Stimulated activated CD8-positive, alpha-beta memory T cell treated with anti-CD3 and anti-CD28 coated beads, Interleukin-7, amount 100 ng/mL, for 1 hour (primary cell): Measurements from ENCODE around the gene HOXA5.

ENCODE experiments used
- DNase-seq, 2 donors: peaks; one replicate each; pipeline ENCODE4 v3.0.0-alpha.2; 2020; ENCODE audit warnings: low read depth in 2 of 2

The HOXA5 gene

DNA sequence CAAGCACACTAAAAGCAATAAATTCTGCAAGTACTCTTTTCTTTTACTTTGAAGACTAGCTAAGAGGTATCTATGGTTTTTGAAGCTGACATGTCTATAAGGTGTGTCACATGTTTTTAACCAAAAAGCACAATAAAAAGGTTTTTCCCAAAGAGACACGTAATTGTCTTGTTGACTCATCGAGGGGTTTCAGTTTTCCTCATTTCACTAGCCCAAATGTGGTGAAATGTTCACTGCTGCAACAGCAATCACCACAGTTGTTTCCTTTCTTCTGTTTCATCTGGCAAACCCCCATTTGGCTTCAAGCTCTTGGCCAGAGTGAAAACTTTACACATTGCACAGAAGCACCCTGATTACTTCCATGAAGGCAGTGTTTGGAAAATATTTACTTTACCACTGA is 9.1 kb downstream of the HOXA5 start:
- no peak for DNase-seq

DNA sequence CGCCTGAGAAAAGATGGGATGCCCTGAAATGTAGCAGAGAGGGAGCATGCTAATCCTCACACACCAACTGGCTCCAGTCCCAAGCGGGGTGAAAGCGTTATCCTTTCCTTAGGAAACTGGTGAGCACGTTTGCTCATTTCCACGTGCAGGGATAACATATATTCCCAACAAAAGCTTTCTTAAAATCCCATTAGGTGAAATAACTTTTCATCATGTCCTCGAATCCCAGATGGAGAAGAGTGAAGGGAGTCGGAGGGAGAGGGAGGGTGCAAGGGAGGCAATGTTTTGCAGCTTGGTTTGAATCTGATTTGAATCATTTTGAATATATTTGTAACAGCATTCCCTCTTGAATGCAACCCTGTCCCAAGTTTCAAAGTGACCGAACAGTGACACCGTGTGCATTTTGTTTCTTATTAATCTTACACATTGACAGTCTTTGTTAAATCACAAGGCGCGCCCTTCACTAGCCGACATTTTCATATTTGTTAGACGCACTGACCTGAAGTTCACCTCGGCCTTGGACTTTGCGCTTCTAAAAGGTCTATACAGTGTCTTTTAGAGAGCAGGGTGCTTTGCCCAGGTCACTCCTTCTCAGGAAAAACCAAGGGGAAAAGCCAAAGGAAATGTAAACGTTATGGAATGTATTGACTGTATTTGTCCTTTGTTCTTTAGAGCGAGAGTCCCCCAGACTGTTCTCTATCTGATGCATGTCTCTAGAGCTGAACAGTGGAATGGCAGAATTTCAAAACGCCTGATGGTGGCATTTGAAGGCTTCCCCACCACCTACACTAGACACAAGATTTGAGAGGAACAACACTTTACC is 9.9 kb downstream of the HOXA5 start:
- no peak for DNase-seq

DNA sequence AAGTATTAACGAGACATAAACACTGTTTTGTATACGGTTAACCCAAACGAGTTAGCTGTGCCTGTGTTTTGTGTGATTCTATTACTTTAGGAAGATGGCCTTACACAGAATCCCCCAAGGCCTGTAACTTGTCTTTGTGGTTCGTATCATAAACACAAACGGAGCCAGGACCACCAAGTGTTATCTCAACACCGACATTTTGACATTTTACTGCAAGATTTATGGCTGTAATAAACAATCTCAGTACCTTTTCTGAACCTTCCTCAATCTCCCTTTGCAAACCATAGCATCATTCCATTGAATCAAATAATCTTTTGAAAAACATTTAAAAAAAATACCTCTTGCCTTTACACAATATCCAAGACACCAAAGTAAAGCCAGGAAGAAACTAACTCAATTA is 10.5 kb downstream of the HOXA5 start:
- no peak for DNase-seq

DNA sequence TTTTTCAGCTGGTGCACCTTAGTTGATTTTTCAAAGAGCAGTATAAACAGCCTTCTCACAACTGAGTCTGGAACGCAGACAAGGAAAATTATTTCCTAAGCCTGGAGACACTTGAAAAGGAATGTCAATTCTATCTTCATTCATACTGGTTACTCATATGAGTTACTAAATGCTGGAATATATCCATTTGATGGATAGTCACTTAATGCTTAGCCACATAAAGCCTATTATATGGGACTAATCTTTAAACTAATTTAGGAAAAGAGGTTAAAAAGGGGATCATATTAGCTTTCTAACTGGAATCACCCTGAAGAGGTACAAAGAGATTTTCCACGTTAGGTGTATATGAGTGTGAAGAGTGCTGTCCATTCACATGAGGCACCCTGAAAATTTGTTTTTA is 11.3 kb downstream of the HOXA5 start:
- no peak for DNase-seq

DNA sequence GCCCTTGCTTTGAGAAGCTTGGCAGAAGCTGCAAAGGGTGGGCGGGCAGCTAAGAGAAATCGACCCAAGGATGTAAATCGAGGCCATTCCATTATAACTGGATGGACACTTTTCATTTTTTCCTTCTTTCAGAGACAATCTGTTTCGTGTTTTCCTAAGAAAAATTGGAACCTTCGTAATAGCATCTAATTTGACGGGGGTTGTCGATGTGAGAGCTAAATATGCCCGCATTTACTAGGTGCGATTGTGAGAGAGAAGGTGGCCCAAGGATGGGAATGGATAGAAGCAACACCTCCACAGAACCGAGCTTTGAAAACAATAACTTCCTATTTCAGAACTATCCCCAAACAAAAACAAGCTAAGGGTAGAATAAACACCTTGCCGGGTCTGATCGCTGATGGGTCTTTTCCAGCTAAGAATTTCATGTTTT is 12.1 kb downstream of the HOXA5 start:
- DNase-seq: no peak

DNA sequence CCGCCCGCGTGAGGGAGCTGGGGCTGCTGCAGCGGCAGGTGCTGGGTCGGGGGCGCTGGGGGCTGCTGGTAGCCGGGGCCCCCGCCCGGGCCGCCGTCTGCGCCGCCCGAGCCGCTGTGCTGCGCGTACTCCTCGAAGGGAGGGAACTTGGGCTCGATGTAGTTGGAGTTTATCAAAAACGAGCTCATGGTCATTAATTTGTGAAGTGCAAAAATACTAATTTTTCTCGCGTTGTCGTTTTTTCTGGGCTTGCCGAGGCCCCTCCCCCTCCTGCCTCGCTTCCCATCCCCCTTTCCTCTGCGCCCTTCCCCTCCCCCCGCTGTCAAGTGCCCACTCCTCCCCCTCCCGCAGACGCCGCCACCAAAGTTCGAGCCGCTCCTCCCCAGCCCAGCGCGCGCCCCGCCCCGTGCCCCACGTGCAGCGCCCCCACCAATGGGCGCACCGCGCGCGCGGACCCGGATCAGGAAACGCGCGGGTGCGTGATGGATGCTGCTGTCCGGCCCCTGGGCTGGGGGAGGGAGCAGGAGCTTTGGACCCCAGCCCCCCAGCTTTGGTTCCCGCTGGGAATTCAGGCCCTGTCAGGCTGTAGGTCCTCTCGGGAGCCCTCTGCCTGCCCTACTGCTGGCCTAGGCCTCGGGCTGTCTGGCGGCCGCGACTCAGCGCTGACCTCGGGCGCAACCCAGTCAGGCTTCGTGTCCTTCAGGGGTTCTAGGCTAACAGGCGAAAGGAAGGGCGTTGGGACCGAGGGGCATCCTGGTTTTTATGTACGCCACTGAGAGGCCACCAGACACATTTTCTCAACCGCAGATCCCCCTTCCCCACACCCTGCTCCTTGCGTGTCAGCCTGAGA is 12.7 kb downstream of the HOXA5 start, which contains the start of gene HOXA4:
Gene HOXA4 (minus strand): TSS at position 218 of the 850 bp plus-strand sequence. CDS start 24 bp downstream, at position 194.
- DNase-seq: peak; percentile 32 to 40

DNA sequence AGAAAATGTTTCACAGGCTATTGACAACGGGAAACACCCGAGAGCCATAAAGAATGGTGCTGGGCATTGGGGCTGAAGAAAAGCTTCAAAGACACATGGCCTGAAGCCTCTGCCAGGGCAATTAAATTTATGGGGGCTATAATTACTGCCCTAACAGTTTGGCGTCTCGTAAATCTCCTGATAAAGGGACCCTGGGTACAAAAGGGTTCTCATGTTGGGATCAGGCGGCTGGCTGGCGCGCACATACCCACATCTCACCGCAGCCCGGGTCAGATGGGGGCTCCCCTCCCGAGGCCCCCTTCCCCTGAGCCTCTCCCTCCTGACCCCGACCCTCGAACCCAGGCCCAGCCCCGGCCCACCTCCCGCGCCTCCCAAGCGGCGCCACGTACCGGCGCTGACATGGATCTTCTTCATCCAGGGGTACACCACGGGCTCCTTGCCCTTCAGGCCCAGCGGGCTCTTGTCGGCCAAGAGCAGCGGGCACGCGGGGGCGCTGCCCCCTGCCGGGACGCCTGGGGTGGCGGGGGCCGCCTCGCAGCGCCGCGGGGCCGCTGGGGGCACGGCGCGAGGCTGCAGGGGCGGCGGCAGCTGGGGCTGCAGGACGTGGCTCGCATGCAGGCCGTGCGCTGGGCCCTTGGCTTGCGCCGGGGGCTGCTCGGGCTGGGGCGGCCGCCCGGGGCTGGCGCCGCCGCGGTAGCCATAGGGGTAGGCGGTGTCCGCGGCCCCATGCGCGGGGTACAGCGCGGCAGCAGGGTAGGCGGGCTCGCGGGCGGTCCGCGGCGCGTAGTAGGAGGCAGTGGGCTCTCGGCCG is 13.5 kb downstream of the HOXA5 start:
- no peak for DNase-seq

DNA sequence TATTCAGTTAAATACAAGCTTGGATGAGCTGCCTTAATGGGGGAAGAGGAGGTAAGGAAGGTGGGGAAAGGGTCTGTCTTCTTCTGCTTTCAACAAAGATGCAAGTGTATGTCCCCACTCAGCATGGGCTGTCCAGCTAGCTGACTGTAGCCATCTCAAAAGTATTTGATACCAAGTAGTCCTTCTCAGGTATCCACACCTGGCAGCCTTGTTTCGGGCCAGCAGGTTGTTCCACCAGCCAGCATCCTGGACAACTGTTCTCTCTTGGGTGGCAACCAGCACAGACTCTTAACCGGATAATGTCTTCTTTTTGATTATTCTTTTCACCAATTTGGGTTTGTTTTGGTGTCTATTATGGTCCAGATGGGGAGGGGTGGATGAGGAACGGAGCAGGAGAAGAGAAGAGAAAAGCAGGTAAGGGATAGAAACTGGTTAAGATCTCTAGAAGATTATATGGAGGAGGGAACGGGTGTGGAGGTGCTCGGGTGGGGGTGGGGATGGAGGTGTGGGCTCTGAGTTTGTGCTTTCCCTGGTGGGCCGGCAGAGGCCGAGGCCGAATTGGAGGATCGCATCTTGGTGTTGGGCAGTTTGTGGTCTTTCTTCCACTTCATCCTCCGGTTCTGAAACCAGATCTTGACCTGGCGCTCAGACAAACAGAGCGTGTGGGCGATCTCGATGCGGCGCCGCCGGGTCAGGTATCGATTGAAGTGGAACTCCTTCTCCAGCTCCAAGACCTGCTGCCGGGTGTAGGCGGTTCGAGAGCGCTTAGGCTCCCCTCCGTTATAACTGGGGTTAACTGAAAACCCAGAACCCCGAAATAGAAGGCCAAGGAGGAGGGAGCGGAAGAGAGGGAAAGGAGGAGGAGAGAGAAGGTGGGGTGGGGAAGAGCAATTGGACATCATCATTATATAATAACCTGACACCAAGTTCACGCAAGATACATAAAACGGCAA is 14.4 kb downstream of the HOXA5 start:
- DNase-seq: no peak

DNA sequence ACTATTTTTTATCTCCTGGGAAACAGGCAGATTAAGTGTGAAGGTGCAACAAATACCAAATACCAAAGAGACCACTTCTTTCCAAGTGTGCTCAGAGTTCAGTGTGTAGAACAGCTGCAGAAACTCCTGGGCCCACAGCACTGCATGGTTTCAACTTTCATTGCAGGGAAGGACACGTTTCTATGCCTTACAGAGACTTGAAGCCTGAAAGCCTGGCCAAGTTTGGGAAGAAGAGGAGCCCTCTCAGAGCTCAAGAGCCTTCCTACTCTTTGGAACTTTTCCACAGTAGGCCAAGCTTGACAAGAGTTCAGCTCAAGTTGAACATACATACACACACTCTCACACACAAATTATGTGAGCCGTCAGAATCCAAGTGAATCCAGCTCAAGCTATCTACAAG is 15.4 kb downstream of the HOXA5 start:
- no peak for DNase-seq

DNA sequence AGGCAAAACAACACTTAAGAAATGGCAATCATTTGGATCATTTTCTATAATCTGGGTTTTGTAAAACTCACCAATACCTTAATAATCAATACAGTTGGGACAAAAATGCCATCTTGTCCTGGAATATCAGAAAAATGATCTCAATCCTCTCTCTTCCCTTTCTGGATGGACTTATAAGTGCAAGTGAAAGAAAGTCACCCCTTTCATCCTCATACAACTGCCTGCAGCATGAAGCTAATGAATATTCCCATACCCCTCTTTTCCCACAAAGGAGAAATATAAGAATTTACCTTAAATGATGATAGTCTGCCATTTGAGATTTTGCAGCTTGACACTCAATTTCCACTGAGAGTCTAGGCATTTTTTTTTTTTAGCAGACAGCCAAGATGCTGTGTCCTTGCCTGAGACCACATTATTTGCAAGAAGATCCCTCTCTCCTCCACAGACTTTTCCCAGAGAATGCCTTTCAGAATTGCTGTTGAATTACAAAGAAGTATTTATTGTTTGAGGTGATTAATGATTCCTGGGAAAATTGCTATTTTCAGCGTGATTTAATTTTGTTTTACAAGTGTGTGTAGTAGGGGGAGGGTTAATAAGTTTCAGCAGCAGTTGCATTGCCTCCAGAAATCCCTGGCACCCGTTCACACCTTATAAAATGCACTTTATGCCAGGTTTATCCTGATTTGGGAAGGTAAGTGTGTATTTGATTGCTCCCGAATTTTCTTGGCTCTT is 16.7 kb downstream of the HOXA5 start:
- no peak for DNase-seq

DNA sequence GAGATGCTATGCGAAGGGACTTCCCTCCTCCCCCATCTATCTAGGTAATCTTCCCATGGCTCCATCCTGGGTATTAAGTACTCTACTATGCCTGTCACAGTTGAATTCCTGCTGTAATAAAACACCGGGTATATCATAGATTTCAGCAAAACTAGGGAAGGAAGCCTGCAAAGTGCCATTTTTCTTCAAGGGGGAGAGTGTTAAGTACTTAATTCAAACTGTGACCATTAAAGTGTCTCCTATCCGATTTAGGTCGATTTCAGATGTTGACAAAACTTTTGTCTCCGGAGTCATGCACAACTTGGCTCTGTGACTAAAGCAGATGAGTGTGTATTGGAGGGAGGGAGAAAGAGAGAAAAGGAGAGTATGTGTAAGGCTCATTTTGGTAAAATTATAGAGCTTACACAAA is 17.5 kb downstream of the HOXA5 start:
- DNase-seq: no peak

DNA sequence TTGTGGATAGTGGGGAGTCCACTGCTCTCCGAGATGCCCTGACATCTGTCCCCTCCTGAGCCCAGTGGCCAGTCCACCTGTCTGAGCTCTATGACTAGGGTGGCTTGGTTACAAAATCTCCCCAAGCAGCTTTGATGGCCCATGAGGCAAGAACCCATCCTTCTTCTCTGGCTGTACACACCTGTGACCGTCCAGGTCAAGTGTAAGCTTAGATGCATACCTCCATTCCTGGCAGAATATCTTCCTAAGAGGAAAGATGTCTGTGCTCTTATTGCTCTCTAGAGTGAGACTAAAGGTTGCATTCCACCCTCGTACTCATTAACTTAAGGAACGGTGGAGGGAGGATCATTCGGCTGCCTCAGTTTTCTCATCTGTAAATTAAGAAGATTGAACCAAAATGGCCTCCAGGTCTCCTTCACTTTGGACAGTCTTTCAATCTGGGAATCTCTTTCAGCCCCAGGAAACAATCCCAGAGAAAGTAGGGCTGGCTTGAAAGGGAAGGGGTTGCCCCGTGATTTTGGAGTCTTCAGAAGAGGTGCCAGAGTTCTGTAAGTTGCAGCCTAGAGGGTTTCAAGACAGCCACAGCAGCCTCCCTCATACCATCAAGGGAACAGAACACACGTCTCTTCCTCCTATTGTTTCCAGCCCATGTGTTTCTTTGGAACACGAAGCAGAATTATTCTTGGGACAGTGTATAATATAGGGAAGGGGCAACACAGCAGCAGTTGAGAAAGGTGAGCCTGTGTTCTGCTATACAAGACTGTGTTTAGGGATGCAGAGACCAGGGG is 18.4 kb downstream of the HOXA5 start:
- no peak for DNase-seq

DNA sequence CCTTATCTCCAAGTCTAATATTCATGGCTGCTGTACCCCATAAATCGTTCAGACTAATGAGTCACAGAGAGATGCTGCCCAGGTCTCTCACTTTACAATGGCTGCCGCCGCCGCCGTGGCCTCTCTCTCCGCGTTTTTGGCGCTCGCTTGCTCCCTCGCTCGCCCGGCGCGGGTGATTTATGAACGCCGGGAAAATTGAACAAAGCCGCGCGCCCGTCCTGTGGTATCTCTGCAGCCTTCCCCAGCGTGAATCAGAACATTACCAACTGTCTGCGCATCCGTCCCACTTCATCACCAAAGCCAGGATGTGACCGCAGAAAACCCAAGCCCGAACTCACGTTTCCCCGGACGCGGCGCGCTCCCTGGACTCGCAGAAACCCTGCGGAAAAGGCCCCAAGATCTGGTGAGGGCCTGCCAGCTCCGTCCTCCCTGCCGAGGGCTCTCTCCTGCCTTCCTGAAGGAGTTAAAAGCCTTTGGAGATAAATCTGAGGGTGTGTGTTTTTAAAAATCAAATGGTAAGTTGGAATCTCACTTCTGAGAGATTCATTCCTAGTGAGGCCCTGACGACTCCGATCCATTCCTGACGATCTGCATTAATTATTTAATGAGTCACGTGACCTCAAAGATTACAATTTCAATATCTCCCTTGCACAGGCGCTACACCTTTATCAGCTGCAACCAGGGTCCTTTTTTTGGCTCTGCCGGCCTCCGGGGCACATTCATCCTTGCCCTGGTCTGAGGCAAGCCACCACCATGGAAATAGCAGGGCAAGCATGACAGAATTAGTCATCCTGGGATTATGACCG is 19.2 kb downstream of the HOXA5 start:
- DNase-seq: no peak

DNA sequence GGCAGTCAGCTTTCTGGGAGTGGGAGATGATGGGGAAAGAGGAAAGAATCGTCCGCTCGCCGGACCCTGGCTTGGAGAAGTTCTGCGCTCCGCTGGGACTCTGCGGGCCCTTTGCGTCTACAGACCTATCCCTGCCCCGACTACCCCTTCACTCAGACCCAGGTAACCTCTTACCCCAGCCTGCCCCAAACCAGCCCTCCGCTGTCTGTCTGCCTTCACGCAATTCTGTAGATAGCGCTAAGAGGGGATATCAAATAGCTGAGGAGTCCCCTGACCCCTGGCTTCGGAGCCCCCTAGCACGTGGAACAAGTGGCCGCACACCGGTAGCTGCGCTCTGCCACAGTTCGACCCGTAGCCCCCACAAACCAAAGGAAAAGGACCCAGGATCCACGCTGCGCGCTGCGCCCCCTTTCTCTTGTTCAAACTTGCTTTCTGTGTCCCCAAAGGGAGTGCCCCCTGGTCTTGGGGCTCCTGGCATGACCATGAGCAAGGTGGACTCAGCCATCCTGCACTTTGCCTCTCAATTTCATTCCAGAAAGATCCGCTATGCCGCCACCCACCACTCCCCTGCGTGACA is 19.9 kb downstream of the HOXA5 start:
- DNase-seq: no peak

DNA sequence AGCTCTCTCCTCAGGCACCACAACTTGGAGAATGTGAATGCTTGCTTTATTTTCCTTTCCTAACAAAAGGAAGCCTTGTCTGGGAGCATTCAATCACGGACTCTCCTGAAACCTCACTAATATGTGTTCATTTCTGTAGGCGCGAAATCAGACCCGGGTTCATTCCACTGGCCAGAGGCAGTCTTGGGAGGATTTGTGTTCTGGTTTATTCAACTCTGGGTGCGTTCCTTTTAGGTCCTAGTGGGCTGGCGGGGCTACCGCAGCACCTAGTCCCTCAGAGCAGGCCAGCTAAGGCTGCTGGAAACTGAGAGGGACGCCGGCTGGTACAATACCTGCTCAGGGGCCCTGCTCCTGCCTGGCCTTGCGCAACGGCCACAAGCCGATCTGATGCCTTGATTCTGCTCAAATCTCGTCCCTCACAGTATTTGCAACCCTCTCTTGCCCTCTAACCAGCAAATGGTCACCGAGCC is 20.4 kb downstream of the HOXA5 start:
- DNase-seq: no peak

DNA sequence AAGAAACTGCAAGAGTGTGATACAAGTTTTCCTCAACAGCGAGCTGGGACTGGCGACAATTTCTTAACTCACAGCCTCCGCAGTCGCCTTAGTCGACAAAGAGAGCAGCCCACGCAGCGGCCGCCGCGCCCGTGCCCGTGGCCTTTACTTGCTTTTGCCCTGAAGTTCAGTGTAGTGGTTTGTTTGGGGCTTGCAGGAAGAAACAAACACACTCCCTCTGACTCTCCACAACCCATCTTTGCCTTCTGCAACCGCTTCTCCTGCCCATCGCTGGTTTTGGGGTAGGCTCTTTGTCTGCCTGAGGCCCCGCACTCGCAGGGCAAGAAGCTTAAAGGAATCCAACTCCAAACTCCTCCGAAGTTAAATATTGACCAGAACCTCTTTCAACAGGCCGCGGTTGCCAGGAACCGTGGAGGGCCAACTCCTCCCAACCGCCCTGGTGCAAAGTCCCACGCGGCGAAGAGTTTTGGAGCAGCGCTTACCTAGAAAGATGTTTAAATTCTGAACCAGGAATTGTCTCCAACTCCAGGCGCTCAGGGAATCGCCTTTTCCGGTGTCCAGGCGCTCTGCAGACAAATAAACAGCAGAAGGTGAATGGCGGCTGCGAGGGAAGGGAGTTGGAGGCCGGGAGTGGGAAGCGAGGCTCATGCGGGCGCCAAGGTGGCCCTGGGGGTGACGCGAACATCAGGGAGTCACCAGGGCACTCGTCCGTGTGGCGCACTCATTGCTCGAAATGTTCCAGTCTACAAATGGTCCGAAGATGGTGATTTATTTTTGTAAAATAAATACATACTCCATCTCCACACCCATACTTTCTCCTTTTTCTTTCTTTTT is 21.2 kb downstream of the HOXA5 start:
- no peak for DNase-seq

DNA sequence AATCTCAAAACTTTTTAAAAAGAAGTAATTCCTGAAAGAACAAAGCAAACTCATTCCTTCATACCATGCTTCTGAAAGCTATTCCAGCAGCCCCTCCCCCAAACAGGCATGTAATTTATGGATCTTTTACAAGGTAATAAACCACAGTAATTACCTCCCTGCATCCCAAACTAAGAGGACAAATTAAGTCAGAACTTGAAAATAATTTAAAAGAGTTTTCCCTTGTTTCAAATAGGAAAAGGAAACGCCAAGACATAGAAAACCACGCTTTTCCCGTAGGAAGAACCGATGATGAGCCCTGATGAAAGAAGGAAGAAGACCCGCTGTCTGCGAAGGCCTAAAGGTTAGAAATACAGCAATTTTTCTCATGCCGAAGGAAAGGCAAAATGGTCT is 21.8 kb downstream of the HOXA5 start:
- DNase-seq: no peak
